ENCODE measurements around the gene DUS2. TPM values are rescaled to one million over a fixed set of nuclear protein-coding genes. Genes with fewer than 3 reads are reported as not detected.

DUS2 gene
- total and polyA plus RNA-seq, 2 of the 8 experiments (the other 6 are each of a cell fraction or from before 2014, with no cell fraction given), result 17.2 to 27.0 TPM

- Histone ChIP-seq H3K9ac (replicated peaks in 1 of 4; ENCODE audit: extremely low read depth in 1 of 4, low read depth in 3 of 4, low read length in 3 of 4) (no peak overlapping the region), H3K79me2 (ENCODE audit: control insufficient read depth in 1 of 2, insufficient read depth in 2 of 2, low read length in 2 of 2) (peaks cover 4 to 67% of the 10 kb centered on the region in 2 experiments), H3K36me3 (ENCODE audit: control insufficient read depth in 2 of 4, insufficient read depth in 4 of 4, low read length in 3 of 4) (no peaks in the 10 kb centered on the region), H3K23me2 (ENCODE audit: low read depth, low read length) (peaks cover 10% of the 10 kb centered on the region), H3K4me3 (ENCODE audit: extremely low read depth in 1 of 4, insufficient read depth in 2 of 4, low read depth in 3 of 4, low read length in 4 of 4) (no peak overlapping the region), H2BK15ac (ENCODE audit: low read length) (no peak overlapping the region), H3K14ac (ENCODE audit: insufficient read length) (no peak overlapping the region), H4K8ac (ENCODE audit: extremely low read depth, insufficient read depth, low read length) (no peak overlapping the region), H4K20me1 (replicated peaks in 1 of 2; ENCODE audit: control insufficient read depth in 1 of 2, insufficient read depth in 2 of 2, low read length in 2 of 2) (peaks cover 2 to 4% of the 10 kb centered on the region in 2 experiments), H3K4me2 (ENCODE audit: insufficient read depth in 1 of 2, low read depth in 2 of 2, low read length in 2 of 2) (no peak overlapping the region), H4K5ac (ENCODE audit: insufficient read length, low read depth, low read length) (no peak overlapping the region), H3K56ac (replicated peaks; ENCODE audit: insufficient read length, low read depth, low read length) (no peak overlapping the region), H3K23ac (ENCODE audit: insufficient read length) (no peak overlapping the region), H2BK20ac (ENCODE audit: low read length) (no peak overlapping the region), H3K27me3 (replicated peaks in 1 of 4; ENCODE audit: control insufficient read depth in 3 of 4, extremely low read depth in 1 of 4, insufficient read depth in 3 of 4, low read length in 3 of 4) (no peaks in the 10 kb centered on the region), H3K27ac (ENCODE audit: low read depth, low read length) (no peak overlapping the region), H2BK120ac (replicated peaks; ENCODE audit: low read depth, low read length) (no peak overlapping the region), H2BK5ac (ENCODE audit: low read depth, low read length) (no peak overlapping the region), H3K4me1 (replicated peaks in 1 of 4; ENCODE audit: control insufficient read depth in 3 of 4, insufficient read depth in 4 of 4, low read length in 3 of 4) (peaks cover 2 to 14% (median 6%) of the 10 kb centered on the region in 4 experiments; a peak in 6 of 7 replicates), H2AFZ (ENCODE audit: low read length) (no peak overlapping the region), H4K91ac (replicated peaks; ENCODE audit: insufficient read length, low read length) (no peak overlapping the region), H2BK12ac (ENCODE audit: low read depth, low read length) (no peak overlapping the region), H3K18ac (ENCODE audit: extremely low read depth, low read length) (no peak overlapping the region), H3K4ac (replicated peaks; ENCODE audit: insufficient read length, low read depth, low read length) (no peak overlapping the region), H2AK5ac (ENCODE audit: low read depth, low read length) (no peak overlapping the region), H3K79me1 (ENCODE audit: low read depth, low read length) (peaks cover 4% of the 10 kb centered on the region; the same call in 1 of the 2 replicates), H3K9me3 (ENCODE audit: insufficient read depth in 2 of 2, low read depth in 1 of 2, low read length in 1 of 2) (no peaks in the 10 kb centered on the region)
- DNase-seq (ENCODE audit: low read depth in 1 of 2, low spot score in 2 of 2), result no peak
- no peak for FAIRE-seq
- WGBS, 2 experiments (ENCODE audit: extremely low coverage in 1 of 2, insufficient coverage in 1 of 2, insufficient read length in 1 of 2, insufficient replicate concordance in 2 of 2, low coverage in 1 of 2, low lambda C conversion rate in 2 of 2, missing lambda C conversion rate in 1 of 2), result 84% methylated on average over 2 of the region's 2 CpGs; no CpG with 5 or more reads in 1 of the 2 experiments
- ChIA-PET POLR2A (ENCODE audit: partially characterized antibody) (no interaction called here), CTCF (ENCODE audit: partially characterized antibody) (no interaction called here)
- no peak for TF ChIP-seq RFX5 (IDR thresholded peaks at IDR 0.05; ENCODE audit: borderline replicate concordance, low read depth, low read length)
- TF ChIP-seq TAF1 (IDR thresholded peaks at IDR 0.05; ENCODE audit: low read depth, low read length), result no peak
Observed at GRCh38 chr16:68087688-68088087, 64.6 kb downstream of the DUS2 start.

Measured in H1 (cell line).